Osteoblast (primary cell): Measurements from ENCODE around the gene RORB. TPM values are rescaled to one million over a fixed set of nuclear protein-coding genes. Genes with fewer than 3 reads are reported as not detected.

Experiments used
- DNase-seq: peaks from one replicate; pipeline ENCODE4 v3.0.0; 2011; ENCODE audit warnings: low spot score, mixed read lengths; ENCODE audit not compliant: insufficient read length; ENCODE audit errors: missing footprints
- H2AFZ ChIP-seq: 2 replicates; pipeline ENCODE4 v1.6.0; 2011; ENCODE audit warnings: mild to moderate bottlenecking, low read length
- H3K27ac ChIP-seq: 2 replicates; pipeline ENCODE4 v1.5.1; 2011; ENCODE audit warnings: mild to moderate bottlenecking, low read depth, low read length, moderate library complexity
- H3K27me3 ChIP-seq: 2 replicates; pipeline ENCODE4 v1.6.0; 2012; ENCODE audit warnings: mild to moderate bottlenecking, control low read depth, inconsistent platforms, low read length, moderate library complexity; ENCODE audit not compliant: insufficient read depth
- H3K36me3 ChIP-seq: 2 replicates; pipeline ENCODE4 v1.5.1; 2011; ENCODE audit warnings: mild to moderate bottlenecking, low read length, control low read depth, moderate library complexity; ENCODE audit not compliant: insufficient read depth
- H3K4me1 ChIP-seq: 2 replicates; pipeline ENCODE4 v1.5.1; 2011; ENCODE audit warnings: mild to moderate bottlenecking, low read length, control low read depth, moderate library complexity; ENCODE audit not compliant: insufficient read depth
- H3K4me2 ChIP-seq: 2 replicates; pipeline ENCODE4 v1.6.0; 2011; ENCODE audit warnings: mild to moderate bottlenecking, low read length; ENCODE audit not compliant: insufficient read depth
- H3K4me3 ChIP-seq: fragments of 200-600 bp; sonication (generic); 3 replicates; pipeline ENCODE4 v1.5.1; 2012; ENCODE audit warnings: mild to moderate bottlenecking, low read length, inconsistent platforms; ENCODE audit not compliant: insufficient read depth
- H3K79me2 ChIP-seq: 2 replicates; pipeline ENCODE4 v1.6.0; 2012; ENCODE audit warnings: mild to moderate bottlenecking, low read length, control low read depth, inconsistent platforms; ENCODE audit not compliant: insufficient read depth
- H3K9me3 ChIP-seq: 2 replicates; pipeline ENCODE4 v1.5.1; 2011; ENCODE audit warnings: low read depth, low read length, control low read depth
- H4K20me1 ChIP-seq: 2 replicates; pipeline ENCODE4 v1.6.0; 2012; ENCODE audit warnings: mild to moderate bottlenecking, low read length, control low read depth; ENCODE audit not compliant: insufficient read depth
- CTCF ChIP-seq: IDR thresholded peaks from 2 replicates; pipeline ENCODE4 v1.5.1; 2011; ENCODE audit warnings: mild to moderate bottlenecking, low read depth, low read length, moderate library complexity; ENCODE audit errors: extremely low read depth
- total RNA-seq: library from RNA; depleted of rRNA; stranded (reverse); fragments of >200 nt; gene quantifications from 2 replicates; pipeline ENCODE4 v1.2.3, GENCODE V29; 2012

RORB gene
- total RNA-seq, 1 donor, result 0.36 TPM

GRCh38 chr9:74521009-74521408 is 23.9 kb downstream of the RORB start:
- Histone ChIP-seq H3K79me2 (no peaks in the 10 kb centered on the region), H2AFZ (no peak overlapping the region), H3K36me3 (no peaks in the 10 kb centered on the region), H3K4me3 (no peak overlapping the region), H3K27me3 (no peaks in the 10 kb centered on the region), H3K4me2 (no peak overlapping the region), H3K27ac (no peak overlapping the region), H4K20me1 (no peaks in the 10 kb centered on the region), H3K4me1 (no peaks in the 10 kb centered on the region), H3K9me3 (no peaks in the 10 kb centered on the region)
- no peak for TF ChIP-seq CTCF
- no peak for DNase-seq

GRCh38 chr9:74524289-74524688 is 27.2 kb downstream of the RORB start:
- no peak for TF ChIP-seq CTCF
- Histone ChIP-seq H3K4me2 (no peak overlapping the region), H4K20me1 (no peaks in the 10 kb centered on the region), H3K4me1 (no peaks in the 10 kb centered on the region), H3K27me3 (no peaks in the 10 kb centered on the region), H3K36me3 (no peaks in the 10 kb centered on the region), H3K4me3 (no peak overlapping the region), H3K9me3 (no peaks in the 10 kb centered on the region), H2AFZ (no peak overlapping the region), H3K79me2 (no peaks in the 10 kb centered on the region), H3K27ac (no peak overlapping the region)
- DNase-seq, result no peak

- H2AFZ ChIP-seq, result no peak overlapping the region
- H3K9me3 ChIP-seq, result no peaks in the 10 kb centered on the region
- no peak overlapping the region for H3K4me2 ChIP-seq
- TF ChIP-seq CTCF, result no peak
- H3K4me1 ChIP-seq, result no peaks in the 10 kb centered on the region
- no peak overlapping the region for H3K4me3 ChIP-seq
- H3K27ac ChIP-seq, result no peak overlapping the region
- H3K36me3 ChIP-seq, result no peaks in the 10 kb centered on the region
- no peak for DNase-seq
- no peaks in the 10 kb centered on the region for H3K27me3 ChIP-seq
- H3K79me2 ChIP-seq, result no peaks in the 10 kb centered on the region
- H4K20me1 ChIP-seq, result no peaks in the 10 kb centered on the region
These were observed 29.1 kb downstream of the RORB start for GRCh38 chr9:74526215-74526614.

GRCh38 chr9:74527718-74528117 is 30.6 kb downstream of the RORB start:
- TF ChIP-seq CTCF, result no peak
- no peaks in the 10 kb centered on the region for H3K79me2 ChIP-seq
- H4K20me1 ChIP-seq, result no peaks in the 10 kb centered on the region

More at GRCh38 chr9:74527718-74528117, 30.6 kb downstream of the RORB start:
- Histone ChIP-seq H2AFZ (no peak overlapping the region), H3K27me3 (no peaks in the 10 kb centered on the region), H3K4me2 (no peak overlapping the region), H3K4me3 (no peak overlapping the region), H3K27ac (no peak overlapping the region), H3K4me1 (no peaks in the 10 kb centered on the region), H3K9me3 (no peaks in the 10 kb centered on the region), H3K36me3 (no peaks in the 10 kb centered on the region)
- DNase-seq, result no peak
